ENCODE data around the gene HNRNPA0.

The HNRNPA0 gene

DNA sequence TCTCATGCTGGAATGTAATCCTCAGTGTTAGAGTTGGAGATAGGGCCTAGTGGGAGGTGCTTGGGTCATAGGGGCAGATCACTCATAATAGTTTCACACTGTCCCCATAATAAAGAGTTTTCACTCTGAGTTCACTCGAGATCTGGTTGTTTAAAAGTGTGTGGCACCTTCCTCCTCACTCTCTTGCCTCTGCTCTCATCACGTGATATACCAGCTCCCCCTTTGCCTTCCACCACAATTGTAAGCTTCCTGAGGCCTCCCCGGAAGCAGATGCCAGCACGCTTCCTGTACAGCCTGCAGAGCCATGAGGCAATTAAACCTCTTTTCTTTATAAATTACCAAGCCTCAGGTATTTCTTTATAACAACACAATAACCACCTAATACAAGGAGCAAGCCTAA lies 14.4 kb downstream of the HNRNPA0 start:
- TF ChIP-seq, protein P1, sequence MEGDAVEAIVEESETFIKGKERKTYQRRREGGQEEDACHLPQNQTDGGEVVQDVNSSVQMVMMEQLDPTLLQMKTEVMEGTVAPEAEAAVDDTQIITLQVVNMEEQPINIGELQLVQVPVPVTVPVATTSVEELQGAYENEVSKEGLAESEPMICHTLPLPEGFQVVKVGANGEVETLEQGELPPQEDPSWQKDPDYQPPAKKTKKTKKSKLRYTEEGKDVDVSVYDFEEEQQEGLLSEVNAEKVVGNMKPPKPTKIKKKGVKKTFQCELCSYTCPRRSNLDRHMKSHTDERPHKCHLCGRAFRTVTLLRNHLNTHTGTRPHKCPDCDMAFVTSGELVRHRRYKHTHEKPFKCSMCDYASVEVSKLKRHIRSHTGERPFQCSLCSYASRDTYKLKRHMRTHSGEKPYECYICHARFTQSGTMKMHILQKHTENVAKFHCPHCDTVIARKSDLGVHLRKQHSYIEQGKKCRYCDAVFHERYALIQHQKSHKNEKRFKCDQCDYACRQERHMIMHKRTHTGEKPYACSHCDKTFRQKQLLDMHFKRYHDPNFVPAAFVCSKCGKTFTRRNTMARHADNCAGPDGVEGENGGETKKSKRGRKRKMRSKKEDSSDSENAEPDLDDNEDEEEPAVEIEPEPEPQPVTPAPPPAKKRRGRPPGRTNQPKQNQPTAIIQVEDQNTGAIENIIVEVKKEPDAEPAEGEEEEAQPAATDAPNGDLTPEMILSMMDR (IDR thresholded peaks at IDR 0.05; ENCODE audit: low read depth, low read length, missing control alignments), result no peak
- Histone ChIP-seq H3K36me3 (replicated peaks) (no peaks in the 10 kb centered on the region), H3K4me3 (ENCODE audit: low read depth, low read length) (no peak overlapping the region), H3K27me3 (replicated peaks) (no peaks in the 10 kb centered on the region), H3K27ac (no peak overlapping the region)
- in situ Hi-C loops (cut with HindIII; ENCODE audit: low pct_ligation_motif_present, low sequenced_read_pairs), result no loop called here
- no peak for DNase-seq

DNA sequence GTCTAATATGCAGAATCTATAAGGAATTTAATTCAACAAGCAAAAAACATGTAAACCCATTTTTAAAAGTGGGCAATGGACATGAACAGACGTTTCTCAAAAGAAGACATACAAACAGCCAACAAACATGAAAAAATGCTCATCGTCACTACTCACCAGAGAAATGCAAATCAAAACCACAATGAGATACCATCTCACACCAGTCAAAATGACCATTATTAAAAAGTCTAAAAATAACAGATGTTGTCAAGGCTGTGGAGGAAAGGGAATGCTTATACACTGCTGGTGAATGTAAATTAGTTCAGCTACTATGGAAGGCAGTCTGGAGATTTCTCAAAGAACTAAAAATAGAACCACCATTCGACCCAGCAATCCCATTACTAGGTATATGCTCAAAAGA lies 15.2 kb downstream of the HNRNPA0 start:
- no peaks in the 10 kb centered on the region for H3K36me3 ChIP-seq (replicated peaks)
- no peak overlapping the region for H3K27ac ChIP-seq
- DNase-seq, result no peak
- H3K27me3 ChIP-seq (replicated peaks), result no peaks in the 10 kb centered on the region
- TF ChIP-seq, protein P1 (IDR thresholded peaks at IDR 0.05; ENCODE audit: low read depth, low read length, missing control alignments), result no peak
- H3K4me3 ChIP-seq (ENCODE audit: low read depth, low read length), result no peak overlapping the region
- in situ Hi-C loops (cut with HindIII; ENCODE audit: low pct_ligation_motif_present, low sequenced_read_pairs), result no loop called here

DNA sequence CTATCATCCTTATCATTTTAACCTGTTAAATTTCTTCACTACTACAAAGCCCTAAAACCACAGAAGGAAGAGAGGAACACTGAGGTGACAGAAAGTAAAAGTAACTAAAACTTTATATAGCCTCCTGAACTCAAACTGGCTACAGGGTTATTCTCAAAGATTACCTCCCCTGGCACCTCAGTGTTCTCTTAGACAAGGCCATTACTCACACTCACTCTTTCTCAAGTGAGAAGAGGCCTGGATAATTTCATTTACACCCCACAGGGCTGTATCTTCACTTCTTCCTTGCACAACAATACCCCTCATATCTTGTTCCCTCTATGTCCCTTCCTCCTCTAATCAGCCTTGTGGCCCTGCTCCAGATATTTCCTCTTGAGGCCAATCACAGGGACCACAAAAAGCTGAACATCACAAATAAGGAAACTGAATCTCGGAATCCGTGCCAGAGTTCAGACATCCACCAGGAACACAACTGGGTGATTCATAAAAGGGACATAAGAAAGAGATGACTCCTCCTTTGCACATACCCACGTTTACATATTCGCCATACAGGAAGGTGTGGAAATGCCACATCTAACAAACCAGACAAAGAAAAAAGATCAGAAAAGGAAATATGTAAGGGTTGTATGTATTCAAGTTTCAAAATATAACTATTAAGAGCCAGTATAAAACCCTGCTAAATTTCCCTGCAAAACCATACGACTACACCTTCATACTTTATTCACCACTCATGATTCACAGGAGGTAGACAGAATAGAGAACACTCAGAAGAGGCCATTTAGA lies 16.6 kb downstream of the HNRNPA0 start:
- in situ Hi-C loops (cut with HindIII; ENCODE audit: low pct_ligation_motif_present, low sequenced_read_pairs), result no loop called here
- DNase-seq, result peak; percentile 52
- Histone ChIP-seq H3K36me3 (replicated peaks) (no peaks in the 10 kb centered on the region), H3K4me3 (ENCODE audit: low read depth, low read length) (no peak overlapping the region), H3K27ac (peak overlapping the region; percentile 32), H3K27me3 (replicated peaks) (no peaks in the 10 kb centered on the region)
- TF ChIP-seq, protein P1 (IDR thresholded peaks at IDR 0.05; ENCODE audit: low read depth, low read length, missing control alignments), result no peak

DNA sequence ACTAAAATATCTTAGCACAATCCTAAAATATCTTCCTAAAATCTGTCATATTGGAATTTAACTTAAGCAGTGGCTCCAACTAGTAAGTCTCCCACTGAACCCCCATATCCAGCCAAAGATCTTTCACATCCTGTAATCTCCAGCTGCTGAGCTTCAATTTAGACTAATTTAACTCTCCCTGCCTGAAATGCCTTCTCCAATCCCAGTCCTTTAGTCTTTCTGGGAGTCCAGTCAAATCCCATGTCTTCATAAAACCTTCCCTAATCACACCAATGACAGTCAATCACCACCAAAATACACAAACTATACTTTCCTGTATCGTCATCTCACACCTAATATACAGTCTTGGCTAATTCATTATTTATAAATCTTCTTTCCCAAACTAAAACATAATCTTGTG lies 17.7 kb downstream of the HNRNPA0 start:
- no peak for DNase-seq
- in situ Hi-C loops (cut with HindIII; ENCODE audit: low pct_ligation_motif_present, low sequenced_read_pairs), result no loop called here
- Histone ChIP-seq H3K27me3 (replicated peaks) (no peaks in the 10 kb centered on the region), H3K27ac (no peak overlapping the region), H3K4me3 (ENCODE audit: low read depth, low read length) (no peak overlapping the region), H3K36me3 (replicated peaks) (no peaks in the 10 kb centered on the region)
- TF ChIP-seq, protein P1 (IDR thresholded peaks at IDR 0.05; ENCODE audit: low read depth, low read length, missing control alignments), result no peak

DNA sequence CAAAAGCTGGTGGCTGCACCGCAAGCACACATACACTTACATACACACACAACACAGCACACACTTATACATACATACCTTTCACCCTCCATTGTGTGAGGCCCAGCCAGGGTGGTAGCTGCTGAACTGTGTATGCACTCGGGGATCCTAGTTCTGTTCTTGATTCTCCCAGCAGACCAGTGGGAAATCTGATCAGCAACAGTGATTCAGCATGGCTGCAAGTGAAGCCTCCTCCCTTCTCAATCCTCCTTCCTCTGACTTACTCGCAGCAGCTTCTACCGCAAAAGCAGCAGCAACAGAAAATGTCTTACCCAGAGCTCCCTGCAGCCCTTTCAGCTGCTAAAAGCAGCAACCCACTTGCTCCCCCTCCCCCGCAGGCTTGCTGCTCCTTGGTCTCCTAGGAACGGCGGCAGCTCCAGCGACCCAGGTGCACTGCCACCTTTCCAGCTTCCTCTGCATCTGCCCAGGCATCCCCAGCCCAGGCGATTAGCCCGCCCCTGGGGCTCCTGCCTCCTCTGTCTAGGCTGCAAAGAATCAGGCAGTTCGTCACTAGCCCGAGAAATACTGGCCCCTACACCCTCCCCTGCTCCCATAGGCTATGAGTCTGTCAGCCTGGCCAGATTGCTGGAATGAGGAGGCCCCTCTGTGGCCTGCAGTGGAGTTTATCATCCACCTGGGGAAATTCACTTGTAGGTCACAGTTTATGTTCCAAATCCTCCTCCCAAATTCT lies 18.4 kb downstream of the HNRNPA0 start, which contains the start of gene KLHL3:
Gene KLHL3, minus strand, starts transcription at position 535 of the 730 bp plus-strand sequence. Its CDS starts 443 bp downstream, at position 92.
- in situ Hi-C loops (cut with HindIII; ENCODE audit: low pct_ligation_motif_present, low sequenced_read_pairs), result no loop called here
- peak within 1 kb of the TSS; percentile 33 for H3K27ac ChIP-seq

More for the DNA sequence above, 18.4 kb downstream of the HNRNPA0 start, which contains the start of gene KLHL3:
- Histone ChIP-seq H3K36me3 (replicated peaks) (no peaks in the 10 kb centered on the region), H3K4me3 (ENCODE audit: low read depth, low read length) (peak within 1 kb of the TSS; percentile 64), H3K27me3 (replicated peaks) (no peaks in the 10 kb centered on the region)
- TF ChIP-seq, protein P1 (IDR thresholded peaks at IDR 0.05; ENCODE audit: low read depth, low read length, missing control alignments), result peak; percentile 46
- peak; percentile 60 for DNase-seq

Measured in brain microvascular endothelial cell (primary cell).